NCI-H345 treated with DMSO at 0.1 percent for 48 hours (cell line): ENCODE results near the gene PKD2L1.

Experiments used
- DNase-seq: peaks from one replicate; lab custom pipeline; 2025; ENCODE audit not compliant: unreplicated experiment; lab: John Stamatoyannopoulos, UW

The PKD2L1 gene

GRCh38 chr10:100356067-100357017, 26.3 kb upstream of the PKD2L1 start:
- DNase-seq, result no peak

DNA sequence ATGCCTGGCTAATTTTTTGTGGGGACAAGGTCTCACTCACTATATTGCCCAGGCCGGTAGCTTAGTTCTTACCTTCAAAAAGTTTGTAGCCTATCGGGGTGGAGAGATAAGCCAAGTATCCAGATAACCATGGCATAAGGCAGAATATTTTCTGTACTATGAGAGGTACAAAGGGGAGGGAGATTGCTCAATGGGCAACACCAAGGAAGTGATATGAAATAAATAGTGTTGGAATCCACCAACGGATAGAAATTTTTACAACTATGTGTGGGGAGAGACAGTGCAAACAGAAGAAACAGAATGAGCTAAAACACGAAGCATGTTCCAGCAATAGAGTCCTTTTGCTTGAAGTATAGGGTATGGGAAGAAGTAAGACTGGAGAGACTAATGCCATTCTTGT, 25.1 kb upstream of the PKD2L1 start:
- DNase-seq, result no peak

DNA sequence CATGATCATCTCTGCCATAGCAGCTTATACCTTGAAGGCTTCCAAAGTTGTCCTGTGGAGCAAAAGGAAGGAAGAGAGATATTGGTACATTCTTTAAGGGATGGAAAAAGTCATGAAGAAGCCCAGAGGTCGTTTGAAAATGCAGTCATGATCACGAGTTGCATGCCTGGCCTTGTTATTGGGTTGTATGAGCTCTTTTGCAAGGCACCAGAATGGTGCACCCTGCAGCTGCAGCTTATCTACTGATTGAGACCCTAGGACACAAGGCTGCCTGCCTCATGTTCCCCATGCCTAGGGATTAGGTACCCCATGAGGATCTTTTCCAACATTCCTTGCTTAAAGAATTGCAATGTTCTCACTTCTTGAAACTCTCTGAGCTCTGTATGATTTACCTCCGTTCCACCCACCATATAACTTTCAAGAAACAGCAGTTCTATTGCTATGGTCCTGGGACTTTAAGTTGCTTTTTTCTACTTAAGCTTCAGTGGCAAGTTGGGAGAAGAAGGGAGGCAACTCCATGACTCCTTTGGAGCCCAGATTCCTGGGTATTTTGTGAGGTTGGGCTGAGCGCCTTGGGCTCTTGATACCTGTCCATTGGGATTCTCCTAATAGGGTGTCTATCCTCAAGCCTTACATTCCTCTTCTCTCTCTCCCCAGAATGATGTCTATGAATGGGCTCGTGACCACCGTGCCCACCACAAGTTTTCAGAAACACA, 23.9 kb upstream of the PKD2L1 start:
- DNase-seq, result no peak

- no peak for DNase-seq
Measured at GRCh38 chr10:100350914-100351485, 21.0 kb upstream of the PKD2L1 start.

- DNase-seq, result no peak
Measured at GRCh38 chr10:100349672-100350071, 19.6 kb upstream of the PKD2L1 start.

DNA sequence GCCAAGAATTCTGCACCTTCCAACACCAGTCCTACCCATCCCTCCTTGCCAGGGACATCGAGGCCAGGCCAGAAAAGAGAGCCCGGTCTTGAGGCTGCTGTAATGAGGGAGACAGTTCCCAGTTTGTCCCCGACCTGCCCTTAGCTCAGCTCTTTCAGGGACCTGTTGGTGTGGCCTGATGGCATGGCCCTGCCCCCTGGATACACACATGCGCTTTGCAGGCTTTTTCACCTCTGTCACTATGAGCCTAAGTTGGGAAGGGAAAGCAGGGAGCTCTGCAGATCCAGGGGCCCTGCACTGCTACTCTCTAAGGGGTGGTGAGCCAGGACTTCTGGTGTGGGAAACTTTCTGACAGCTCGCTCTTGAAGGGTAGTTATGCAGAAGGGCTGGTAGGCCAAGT, 19.1 kb upstream of the PKD2L1 start:
- no peak for DNase-seq

DNA sequence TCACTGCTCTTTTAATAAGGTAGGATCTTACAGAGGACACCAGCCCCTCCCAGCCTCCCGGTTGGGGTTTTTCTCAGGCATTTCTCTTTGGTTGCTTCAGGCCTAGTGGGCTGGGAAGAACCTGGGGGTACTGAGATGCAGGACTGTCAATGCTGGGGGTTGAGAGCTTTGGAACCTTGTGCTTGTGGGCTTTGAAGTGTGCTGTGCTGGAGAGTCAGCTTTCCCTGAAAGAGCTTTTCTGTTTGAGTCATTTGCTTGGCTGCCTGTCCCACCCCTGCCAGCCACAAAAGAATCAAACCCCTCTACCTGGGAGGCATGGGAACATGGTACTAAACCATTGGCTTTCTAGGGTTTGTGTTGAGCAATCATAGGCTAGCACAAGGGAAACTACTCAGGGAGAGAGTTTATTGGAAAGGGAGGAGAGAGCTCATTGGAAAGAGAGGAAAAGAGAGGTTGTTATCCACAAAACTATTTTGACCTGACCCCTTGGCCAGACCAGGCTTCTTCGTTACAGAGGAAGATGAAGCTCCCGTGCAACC, 18.4 kb upstream of the PKD2L1 start:
- DNase-seq, result no peak

GRCh38 chr10:100347568-100348195, 17.7 kb upstream of the PKD2L1 start:
- DNase-seq, result no peak

DNA sequence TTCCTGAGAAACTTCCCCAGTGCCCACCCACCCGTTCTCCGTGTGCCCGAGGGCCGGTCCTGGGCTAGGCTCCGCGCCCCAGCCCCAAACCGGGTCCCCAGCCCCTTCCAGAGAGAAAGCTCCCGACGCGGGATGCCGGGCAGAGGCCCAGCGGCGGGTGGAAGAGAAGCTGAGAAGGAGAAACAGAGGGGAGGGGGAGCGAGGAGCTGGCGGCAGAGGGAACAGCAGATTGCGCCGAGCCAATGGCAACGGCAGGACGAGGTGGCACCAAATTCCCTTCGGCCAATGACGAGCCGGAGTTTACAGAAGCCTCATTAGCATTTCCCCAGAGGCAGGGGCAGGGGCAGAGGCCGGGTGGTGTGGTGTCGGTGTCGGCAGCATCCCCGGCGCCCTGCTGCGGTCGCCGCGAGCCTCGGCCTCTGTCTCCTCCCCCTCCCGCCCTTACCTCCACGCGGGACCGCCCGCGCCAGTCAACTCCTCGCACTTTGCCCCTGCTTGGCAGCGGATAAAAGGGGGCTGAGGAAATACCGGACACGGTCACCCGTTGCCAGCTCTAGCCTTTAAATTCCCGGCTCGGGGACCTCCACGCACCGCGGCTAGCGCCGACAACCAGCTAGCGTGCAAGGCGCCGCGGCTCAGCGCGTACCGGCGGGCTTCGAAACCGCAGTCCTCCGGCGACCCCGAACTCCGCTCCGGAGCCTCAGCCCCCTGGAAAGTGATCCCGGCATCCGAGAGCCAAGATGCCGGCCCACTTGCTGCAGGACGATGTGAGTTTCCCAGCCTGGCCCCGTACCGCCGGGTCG, 16.9 kb upstream of the PKD2L1 start, which contains the start of gene SCD:
Gene SCD, plus strand, starts transcription at position 469 of the 803 bp plus-strand sequence. Its CDS starts 272 bp downstream, at position 741.
- peak; percentile 88 for DNase-seq

DNA sequence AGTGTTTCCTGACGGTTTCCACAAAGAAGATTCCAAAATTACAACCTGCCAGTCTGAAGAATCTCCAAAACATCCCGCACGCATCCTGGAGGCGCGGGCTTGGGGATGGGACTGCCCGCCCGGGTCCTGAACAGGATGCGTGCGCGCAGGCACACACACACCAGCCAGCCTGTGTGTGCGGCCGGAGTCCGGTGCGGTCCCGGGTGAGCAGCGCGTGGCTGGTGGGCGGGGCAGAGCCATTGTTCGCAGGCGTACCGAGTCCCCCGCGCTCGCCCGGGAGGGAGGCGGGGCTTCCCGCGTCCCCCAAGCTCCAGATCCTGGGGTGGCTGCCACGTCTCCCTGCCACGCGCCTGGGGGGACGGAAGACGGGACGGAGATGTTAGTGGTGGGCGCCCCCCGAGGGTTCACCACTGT, 16.3 kb upstream of the PKD2L1 start:
- peak; percentile 28 for DNase-seq

DNA sequence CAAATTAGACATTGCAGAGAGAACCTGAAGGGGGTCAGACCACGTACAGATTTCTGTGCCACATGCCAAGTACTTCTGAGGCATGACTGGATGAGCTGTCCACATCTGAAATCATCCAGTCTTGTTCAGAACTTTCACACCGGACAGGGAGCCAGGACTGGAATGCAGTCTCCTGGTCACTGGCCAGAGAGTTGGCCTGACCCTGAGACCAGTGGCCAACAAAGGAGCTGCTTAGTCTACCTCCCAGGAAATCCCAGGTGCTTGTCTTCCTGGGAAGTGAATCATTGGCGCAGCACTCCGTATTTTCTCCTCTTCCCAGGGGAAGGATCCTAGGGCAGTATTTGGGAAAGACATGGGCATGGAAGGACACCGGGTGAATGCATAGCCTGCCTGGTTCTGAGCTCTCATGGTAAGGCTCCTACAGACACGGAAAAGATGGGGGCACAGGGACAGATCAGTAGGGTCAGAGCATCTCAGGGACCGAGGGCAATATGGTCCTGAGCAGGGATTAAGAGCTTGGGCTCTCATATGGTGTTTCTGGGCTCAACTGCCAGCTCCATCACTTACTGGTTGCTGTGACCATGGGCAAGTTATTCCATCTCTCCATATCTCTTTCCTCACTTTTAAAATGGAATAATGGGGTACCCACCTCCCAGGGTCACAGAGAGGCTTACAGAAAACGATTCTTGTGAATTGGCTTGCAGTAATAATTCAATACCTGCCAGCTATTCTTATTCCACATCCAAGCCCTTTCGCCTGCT, 15.7 kb upstream of the PKD2L1 start:
- DNase-seq, result no peak

DNA sequence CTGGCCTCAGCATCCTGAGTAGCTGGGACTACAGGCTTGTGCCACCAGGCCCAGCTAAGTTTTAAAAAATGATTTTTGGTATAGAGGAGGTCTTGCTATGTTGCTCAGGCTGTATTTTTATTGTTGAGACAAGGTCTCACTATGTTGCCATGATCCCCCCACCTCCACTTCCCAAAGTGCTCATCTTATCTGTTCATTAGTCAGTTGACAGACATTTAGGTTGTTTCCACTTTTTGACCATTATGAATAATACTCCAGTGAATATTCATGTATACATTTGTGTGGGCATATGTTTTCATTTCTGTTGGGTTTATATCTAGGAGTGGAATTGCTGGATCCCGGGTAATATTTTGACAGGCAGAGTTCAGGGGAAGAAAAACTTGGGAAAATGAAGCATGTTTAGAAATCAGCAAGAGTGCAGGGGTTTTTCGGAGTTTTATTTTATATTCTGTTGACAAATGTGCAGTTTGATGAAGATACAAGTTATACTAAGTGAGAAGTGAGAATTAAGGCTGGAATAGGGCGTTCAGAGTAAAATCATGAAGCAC, 14.3 kb upstream of the PKD2L1 start:
- no peak for DNase-seq

GRCh38 chr10:100342627-100342972, 12.6 kb upstream of the PKD2L1 start:
- no peak for DNase-seq

- DNase-seq, result peak; percentile 33
Measured at GRCh38 chr10:100341953-100342626, 12.1 kb upstream of the PKD2L1 start.

DNA sequence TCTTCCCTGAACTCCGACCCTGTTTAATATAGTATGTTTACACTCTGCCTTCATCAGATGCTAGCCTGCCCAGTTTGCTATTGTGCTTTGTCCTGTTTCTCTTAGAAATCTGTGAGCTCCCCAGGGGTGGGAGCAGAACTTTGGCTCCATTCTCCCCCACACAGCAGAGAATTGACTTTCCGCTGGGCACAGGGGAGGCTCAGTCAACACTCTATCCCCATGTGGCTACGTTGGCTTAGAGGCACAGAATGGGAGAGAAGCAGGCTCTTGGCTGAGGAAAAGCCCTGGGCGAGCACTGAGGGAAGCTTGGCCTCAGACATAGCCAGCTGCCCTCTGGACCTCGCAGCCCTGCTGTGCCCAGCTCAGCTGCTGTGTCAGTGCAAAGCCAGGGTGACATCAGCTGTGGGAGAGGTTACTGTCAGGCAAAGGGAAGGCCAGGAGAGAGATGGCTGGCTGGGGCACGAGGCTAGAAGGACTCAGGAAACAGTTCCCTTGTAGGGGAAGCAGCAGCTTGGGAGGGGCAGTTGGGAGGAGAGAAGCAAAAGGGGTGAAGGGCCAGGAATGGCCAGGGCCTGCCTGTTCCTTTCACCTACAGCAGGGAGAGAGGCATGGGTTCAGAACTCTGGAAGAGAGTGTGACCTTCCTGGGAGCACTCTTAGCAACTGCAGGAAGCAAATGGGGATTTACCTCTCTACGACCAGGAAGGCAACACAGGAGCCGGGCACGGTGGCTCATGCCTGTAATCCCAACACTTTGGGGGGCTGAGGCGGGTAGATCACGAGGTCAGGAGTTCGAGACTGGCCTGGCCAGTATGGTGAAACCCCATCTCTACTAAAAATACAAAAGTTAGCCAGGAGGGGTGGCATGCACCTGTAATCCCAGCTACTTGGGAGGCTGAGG, 11.2 kb upstream of the PKD2L1 start:
- peak; percentile 52 for DNase-seq

GRCh38 chr10:100339236-100339635, 9.2 kb upstream of the PKD2L1 start:
- DNase-seq, result no peak

DNA sequence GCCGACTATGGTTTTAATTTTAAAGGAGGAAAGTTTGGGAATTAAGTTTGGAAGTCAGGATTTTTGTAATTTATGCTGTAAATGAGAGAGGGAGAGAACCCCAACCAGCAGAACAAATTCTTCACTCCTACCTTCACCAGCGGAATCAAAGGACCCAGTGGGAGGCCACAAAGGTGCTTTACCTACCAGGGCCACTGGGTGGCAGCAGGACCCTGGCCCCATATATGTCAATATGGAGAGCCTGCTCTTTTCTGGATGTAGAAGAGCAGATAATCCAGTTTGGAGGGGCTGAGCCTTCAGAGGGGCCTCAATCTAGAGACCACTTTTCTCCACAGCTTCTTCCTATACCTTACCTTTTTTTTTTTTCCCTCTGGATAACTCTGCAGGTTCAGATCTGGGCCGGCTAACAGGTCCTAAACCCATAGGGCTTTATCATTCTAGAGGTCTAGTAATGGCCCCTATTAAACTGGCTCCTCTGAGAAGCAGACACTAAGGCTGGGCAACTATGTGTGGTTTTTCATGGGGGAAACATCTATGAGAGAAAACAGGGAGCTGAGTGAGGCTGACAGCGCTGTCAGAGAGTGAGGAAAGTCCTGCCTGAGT, 8.5 kb upstream of the PKD2L1 start:
- peak; percentile 8 for DNase-seq
